ENCODE measurements around the gene ARRB1.

ARRB1 gene

DNA sequence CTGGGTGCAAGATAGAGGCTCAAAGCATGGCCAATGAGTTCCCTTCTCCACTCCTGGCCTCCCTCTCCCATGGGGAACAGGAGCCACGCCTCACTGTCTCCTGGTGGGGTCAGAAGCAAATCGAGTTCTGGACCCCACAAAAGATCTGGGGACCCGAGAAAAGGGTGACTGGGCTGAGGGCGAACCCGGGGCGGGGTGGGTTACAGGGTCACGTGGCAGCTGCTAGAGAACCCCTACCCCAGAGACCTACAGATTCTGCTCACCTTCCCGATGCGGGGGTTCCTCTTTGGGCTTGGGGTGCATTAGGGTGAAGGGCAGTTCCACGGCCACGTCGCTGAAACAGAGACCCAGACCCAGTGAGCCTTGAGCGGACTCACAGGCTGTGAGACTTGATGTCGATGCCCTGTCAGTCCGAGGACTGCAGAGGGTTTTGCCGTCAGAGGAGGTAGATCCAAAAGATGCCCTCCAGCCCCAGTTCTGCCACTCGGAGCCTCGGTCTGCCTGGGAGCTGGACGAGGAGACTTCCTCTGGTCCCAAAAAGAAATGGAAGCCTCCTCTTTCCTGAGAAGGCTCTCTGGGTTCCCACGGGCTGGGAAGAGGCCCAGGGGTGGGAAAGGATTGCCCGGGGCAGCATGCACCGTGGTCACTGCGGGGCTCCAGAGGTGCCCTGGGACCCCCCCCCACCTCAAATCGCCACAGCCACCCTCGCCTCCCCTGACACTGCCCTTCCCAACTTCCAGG lies 82.7 kb downstream of the ARRB1 start:
- Histone ChIP-seq H3K4me2 (ENCODE audit: low read depth, low read length) (no peak overlapping the region), H2AFZ (ENCODE audit: low read length) (no peak overlapping the region), H3K9ac (ENCODE audit: low read length) (no peak overlapping the region), H3K27ac (ENCODE audit: low read length) (no peak overlapping the region), H4K20me1 (ENCODE audit: insufficient read depth, low read length) (no peaks in the 10 kb centered on the region), H3K27me3 (replicated peaks; ENCODE audit: insufficient read depth, low read length) (peaks cover 3% of the 10 kb centered on the region; the same call in 1 of the 2 replicates), H3K79me2 (ENCODE audit: low read length) (no peaks in the 10 kb centered on the region), H3K4me1 (ENCODE audit: low read length) (peaks cover 7% of the 10 kb centered on the region; the same call in 1 of the 2 replicates), H3F3A (ENCODE audit: insufficient read depth, low read length) (no peaks in the 10 kb centered on the region), H3K36me3 (replicated peaks; ENCODE audit: insufficient read depth, low read length) (no peaks in the 10 kb centered on the region), H3K9me2 (replicated peaks; ENCODE audit: insufficient read depth, low read length) (no peaks in the 10 kb centered on the region), H3K9me3 (replicated peaks; ENCODE audit: insufficient read depth, low read length) (no peaks in the 10 kb centered on the region), H3K4me3 (ENCODE audit: low read length) (no peak overlapping the region)
- no peak for DNase-seq
- no peak for TF ChIP-seq EZH2phosphoT487 (IDR thresholded peaks at IDR 0.05; ENCODE audit: low read length)
- TF ChIP-seq, protein P1, sequence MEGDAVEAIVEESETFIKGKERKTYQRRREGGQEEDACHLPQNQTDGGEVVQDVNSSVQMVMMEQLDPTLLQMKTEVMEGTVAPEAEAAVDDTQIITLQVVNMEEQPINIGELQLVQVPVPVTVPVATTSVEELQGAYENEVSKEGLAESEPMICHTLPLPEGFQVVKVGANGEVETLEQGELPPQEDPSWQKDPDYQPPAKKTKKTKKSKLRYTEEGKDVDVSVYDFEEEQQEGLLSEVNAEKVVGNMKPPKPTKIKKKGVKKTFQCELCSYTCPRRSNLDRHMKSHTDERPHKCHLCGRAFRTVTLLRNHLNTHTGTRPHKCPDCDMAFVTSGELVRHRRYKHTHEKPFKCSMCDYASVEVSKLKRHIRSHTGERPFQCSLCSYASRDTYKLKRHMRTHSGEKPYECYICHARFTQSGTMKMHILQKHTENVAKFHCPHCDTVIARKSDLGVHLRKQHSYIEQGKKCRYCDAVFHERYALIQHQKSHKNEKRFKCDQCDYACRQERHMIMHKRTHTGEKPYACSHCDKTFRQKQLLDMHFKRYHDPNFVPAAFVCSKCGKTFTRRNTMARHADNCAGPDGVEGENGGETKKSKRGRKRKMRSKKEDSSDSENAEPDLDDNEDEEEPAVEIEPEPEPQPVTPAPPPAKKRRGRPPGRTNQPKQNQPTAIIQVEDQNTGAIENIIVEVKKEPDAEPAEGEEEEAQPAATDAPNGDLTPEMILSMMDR (IDR thresholded peaks at IDR 0.05; ENCODE audit: low read length), result no peak
- TF ChIP-seq EZH2 (optimal IDR thresholded peaks at IDR 0.05; ENCODE audit: low read depth, low read length), result no peak

DNA sequence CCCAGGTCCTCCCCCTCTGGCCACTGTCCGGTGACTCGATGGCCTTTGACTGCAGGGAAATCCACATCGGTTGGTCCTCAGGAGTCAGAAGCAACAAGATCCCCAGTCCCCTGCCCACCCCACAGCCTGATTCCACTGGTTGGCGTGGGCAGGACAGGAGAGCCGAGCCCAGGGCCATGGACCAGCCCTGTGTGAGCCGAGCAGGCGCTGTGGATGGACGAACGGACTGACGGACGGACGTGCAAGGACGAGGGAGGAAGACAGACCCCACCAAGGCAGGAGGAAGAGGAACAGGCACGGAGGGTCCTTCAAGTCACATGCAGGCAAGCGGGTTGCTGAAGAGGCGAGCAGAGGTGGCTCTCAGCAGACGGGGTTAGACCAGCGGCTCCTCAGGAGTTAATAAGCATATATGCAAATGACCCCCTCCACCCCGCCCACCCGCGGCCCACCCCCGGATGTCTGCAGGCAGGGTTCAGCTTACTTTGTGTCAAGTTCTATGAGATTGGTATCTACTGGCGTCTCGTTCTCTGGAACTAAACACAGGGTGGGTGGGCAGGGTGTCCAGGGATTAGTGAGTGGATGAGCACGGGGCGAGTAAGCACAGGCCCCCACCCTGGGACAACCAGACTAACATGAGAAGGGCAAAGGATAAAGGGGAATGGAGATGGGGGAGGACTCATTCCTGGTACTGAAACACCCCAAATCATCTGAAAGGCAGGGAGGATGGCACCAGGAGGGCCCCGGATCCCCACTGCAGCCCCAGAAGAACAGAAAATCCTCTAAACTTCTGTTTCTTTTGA lies 84.1 kb downstream of the ARRB1 start:
- Histone ChIP-seq H3F3A (ENCODE audit: insufficient read depth, low read length) (no peaks in the 10 kb centered on the region), H4K20me1 (ENCODE audit: insufficient read depth, low read length) (no peaks in the 10 kb centered on the region), H3K4me1 (ENCODE audit: low read length) (peaks cover 8% of the 10 kb centered on the region; the same call in 1 of the 2 replicates), H3K4me2 (ENCODE audit: low read depth, low read length) (no peak overlapping the region), H3K9me3 (replicated peaks; ENCODE audit: insufficient read depth, low read length) (no peaks in the 10 kb centered on the region), H3K9ac (ENCODE audit: low read length) (no peak overlapping the region), H3K4me3 (ENCODE audit: low read length) (no peak overlapping the region), H3K27me3 (replicated peaks; ENCODE audit: insufficient read depth, low read length) (peaks cover 3% of the 10 kb centered on the region; the same call in 1 of the 2 replicates), H3K27ac (ENCODE audit: low read length) (no peak overlapping the region), H3K79me2 (ENCODE audit: low read length) (no peaks in the 10 kb centered on the region), H2AFZ (ENCODE audit: low read length) (no peak overlapping the region), H3K9me2 (replicated peaks; ENCODE audit: insufficient read depth, low read length) (no peaks in the 10 kb centered on the region), H3K36me3 (replicated peaks; ENCODE audit: insufficient read depth, low read length) (no peaks in the 10 kb centered on the region)
- DNase-seq, result no peak
- TF ChIP-seq EZH2phosphoT487 (IDR thresholded peaks at IDR 0.05; ENCODE audit: low read length), result no peak
- TF ChIP-seq EZH2 (optimal IDR thresholded peaks at IDR 0.05; ENCODE audit: low read depth, low read length), result no peak
- TF ChIP-seq, protein P1 (IDR thresholded peaks at IDR 0.05; ENCODE audit: low read length), result no peak

DNA sequence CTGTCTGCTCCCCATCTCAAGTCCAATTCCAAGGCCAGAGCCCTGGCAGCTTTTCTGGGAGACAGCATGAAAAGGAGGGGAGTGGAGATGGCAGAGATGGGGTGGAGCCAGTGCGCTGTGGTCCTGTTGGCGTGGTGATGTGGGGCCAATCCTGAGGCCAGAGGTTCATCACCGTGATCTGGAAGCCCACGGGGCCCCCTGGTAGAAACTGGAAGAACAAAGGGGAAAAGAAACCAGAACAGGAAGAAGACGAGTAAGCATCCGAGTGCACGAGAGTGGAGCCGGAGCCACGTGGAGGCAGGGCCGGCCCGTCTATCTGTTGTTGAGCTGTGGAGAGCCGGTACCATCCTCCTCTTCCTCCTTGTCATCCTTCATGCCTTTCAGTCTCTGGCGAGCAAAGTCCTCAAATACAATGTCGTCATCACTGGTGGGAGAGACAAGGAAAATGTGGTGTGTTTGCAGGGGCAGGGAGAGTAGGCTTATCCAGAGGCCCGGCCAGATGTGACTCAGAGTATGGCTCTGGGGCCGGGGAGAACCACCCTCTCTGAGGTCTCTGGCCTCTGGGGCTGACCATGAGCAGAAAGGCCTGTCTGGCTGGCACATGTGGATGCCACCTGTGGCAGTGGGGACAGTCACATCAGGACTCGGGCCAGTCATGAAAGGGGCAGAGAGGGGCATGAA lies 85.5 kb downstream of the ARRB1 start:
- Histone ChIP-seq H2AFZ (ENCODE audit: low read length) (no peak overlapping the region), H3F3A (ENCODE audit: insufficient read depth, low read length) (no peaks in the 10 kb centered on the region), H3K79me2 (ENCODE audit: low read length) (no peaks in the 10 kb centered on the region), H3K4me2 (ENCODE audit: low read depth, low read length) (no peak overlapping the region), H3K9ac (ENCODE audit: low read length) (no peak overlapping the region), H3K27me3 (replicated peaks; ENCODE audit: insufficient read depth, low read length) (peaks cover 3% of the 10 kb centered on the region; the same call in 1 of the 2 replicates), H3K9me2 (replicated peaks; ENCODE audit: insufficient read depth, low read length) (no peaks in the 10 kb centered on the region), H3K4me3 (ENCODE audit: low read length) (no peak overlapping the region), H4K20me1 (ENCODE audit: insufficient read depth, low read length) (no peaks in the 10 kb centered on the region), H3K36me3 (replicated peaks; ENCODE audit: insufficient read depth, low read length) (no peaks in the 10 kb centered on the region), H3K27ac (ENCODE audit: low read length) (no peak overlapping the region), H3K9me3 (replicated peaks; ENCODE audit: insufficient read depth, low read length) (no peaks in the 10 kb centered on the region), H3K4me1 (ENCODE audit: low read length) (peaks cover 8% of the 10 kb centered on the region; the same call in 1 of the 2 replicates)
- no peak for DNase-seq
- no peak for TF ChIP-seq EZH2 (optimal IDR thresholded peaks at IDR 0.05; ENCODE audit: low read depth, low read length)
